GM19328 (cell line): ENCODE data around the gene VPS4A.
"Not testable (repeated sequence)": the region's sequence is repeated elsewhere in the genome, so short reads cannot be mapped to it uniquely, and the experiment has no call there.

Source experiments
- ATAC-seq: cut with Tn5 transposase; IDR thresholded peaks from one replicate; pipeline ENCODE4 v1.9.1; 2021; ENCODE audit warnings: mild to moderate bottlenecking, moderate library complexity; ENCODE audit not compliant: unreplicated experiment

The VPS4A gene

DNA sequence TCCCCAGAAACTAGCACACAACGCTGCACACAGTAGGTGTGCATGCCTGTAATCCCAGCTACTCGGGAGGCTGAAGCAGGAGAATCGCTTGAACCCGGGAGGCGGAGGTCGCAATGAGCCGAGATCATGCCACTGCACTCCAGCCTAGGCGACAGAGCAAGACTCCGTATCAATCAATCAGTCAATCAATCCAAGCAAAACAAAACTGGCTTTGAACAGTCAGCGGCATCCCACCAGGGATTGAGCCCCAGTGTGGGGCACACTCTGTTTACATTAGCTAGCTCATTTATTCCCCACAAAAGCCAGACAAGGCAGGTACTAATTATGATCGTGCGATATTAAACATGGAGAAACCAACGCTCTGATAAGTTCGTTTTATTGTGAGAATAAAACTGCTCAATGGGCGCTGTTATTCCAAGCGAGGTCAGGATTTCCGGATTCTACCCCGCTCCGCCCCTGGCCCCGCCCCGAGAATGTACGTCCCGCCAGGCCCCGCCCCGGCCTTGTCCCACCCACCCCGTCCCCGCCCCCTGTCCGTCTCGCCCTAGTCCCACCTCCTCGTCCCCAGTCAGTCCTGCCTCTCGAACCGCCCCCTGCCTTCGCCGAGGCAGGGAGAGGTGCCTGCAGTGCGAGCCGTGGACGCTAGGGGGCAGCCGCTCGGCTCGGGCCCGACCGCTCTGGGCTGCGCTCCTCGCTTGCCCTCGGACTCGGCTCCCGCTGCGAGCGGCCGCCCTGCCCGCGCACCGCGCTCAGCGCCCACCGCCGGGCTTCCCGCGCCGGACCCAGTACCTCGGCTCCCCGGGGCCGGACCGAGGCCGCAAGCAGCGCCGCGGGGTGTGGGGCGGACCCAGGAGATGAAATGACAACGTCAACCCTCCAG, at the start of gene VPS4A:
VPS4A (plus strand) TSS at position 698 of the 880 bp plus-strand sequence; CDS start at position 860, 162 bp downstream.
- peak; percentile 94 for ATAC-seq

DNA sequence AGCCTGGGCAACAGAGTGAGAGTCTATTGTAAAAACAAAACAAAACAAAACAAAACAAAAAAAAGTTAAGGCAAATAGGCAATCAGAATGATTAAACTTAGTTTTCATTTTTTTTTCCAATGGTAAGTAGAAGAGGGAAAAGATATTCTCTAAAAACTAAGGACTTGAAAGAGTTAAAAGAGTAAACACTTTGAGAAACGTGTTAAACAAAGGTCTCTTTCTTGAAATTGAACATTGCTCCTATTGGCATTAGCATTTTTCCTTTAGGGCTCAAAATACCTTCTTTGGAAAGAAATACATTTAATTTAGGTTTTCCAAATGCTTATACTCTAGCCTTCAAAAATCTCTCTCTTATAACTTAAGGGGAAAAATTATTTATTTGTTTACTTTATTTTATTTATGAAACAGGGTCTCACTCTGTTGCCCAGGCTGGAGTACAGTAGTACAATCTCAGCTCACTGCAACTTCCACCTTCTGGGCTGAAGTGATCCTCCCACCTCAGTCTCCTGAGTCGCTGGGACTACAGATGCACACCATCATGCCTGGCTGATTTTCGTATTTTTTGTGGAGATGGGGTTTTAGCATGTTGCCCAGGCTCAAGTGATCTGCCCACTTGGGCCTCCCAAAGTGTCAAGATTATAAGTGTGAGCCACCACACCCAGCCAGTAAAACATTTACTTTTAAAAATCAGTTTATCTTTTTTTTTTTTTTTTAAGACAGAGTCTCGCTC, 44.7 kb upstream of the VPS4A start:
- ATAC-seq, result no peak

DNA sequence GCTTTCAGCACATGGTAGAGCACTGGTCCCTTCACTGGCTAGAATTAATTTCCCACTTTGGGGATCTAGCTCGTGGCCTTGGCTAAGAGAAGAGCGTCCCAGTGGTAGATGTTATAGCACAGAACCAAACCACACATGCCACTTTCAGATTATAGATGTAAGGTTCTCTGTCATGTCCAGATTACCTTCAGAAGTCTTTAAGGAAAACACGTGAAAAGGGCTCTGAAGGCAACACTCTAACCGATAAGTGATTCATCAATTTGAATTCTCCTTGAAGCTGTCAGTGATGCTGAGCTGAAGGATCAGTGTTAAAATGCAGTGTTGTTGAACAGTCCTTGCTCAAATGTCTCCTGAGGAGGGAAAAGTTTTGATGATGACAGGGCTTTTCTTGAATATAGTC, 43.5 kb upstream of the VPS4A start:
- ATAC-seq, result no peak

DNA sequence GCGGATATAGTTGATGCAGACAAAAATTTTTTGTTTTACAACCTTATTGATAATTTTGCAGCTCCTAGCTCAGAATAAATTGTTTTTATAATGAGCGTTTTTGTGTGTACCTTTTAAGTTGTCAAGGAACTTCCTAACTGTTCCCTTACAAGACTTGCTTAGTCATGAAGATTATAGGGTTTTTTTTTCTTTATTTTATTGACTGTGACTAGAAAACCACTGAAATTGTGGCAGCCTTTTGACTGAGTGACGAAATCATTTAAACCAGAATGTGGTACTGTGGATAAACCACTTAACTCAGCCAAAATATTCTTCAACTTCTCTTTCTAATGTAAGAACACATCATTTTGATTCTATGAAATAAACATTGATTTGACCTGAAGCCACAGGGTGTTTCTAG, 40.8 kb upstream of the VPS4A start:
- ATAC-seq, result no peak

DNA sequence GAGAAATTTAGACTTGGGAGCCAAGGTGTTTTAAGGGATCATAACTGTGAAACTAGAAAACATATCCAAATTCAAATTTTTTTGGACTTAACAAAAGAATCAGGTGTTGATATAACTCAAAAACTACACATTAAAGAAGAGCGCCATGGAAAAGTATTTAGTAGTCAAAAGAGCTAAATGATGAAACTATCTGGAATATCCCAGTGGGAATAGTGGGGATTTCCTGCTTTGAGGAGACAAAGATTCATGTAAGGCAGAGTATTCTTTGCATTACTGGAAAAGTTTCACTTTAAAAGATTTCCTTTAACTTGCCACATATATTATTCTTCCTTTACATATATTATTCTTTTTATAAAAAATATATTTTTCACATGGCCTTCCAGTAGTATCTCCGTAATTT, 40.3 kb upstream of the VPS4A start:
- no peak for ATAC-seq

DNA sequence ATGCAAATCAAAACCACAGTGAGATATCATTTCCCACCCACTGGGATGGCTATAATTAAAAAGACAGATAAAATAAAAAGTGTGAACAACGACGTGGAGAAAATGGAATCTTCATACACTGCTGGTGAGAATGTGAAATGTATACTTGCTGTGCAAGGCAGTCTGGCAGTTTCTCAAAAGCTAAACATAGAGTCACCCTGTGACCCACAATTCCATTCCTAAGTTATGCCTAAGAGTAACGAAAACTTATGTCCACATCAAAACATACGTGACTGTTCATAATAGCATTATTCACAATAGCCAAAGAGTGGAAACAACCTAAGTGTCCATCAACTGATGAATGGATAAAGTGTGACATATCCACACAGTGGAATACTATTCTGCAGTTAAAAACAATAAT, 38.1 kb upstream of the VPS4A start:
- ATAC-seq, result no peak

DNA sequence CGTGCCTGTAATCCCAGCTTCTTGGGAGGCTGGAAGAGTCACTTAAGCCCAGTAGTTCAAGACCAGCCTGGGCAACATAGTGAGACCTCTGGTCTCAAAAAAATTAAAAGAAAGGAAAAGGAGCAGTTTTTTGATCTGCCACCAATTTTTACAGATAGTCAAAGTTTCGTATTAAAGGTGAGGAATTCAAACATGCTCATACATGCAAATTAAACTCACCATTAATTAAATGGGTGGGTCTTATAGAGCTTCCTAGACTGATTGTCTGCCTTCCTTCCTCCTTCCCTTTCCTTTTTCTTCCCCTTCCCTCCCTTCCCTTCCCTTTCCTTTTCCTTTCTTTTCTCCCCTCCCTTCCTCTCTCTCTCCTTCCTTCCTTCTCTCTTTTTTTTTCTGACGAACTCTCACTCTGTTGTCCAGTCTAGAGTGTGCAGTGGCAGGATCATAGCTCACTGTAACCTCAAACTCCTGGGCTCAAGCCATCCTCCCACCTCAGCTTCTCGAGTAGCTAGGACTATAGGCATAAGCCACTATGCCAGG, 36.4 kb upstream of the VPS4A start:
- ATAC-seq, result no peak

DNA sequence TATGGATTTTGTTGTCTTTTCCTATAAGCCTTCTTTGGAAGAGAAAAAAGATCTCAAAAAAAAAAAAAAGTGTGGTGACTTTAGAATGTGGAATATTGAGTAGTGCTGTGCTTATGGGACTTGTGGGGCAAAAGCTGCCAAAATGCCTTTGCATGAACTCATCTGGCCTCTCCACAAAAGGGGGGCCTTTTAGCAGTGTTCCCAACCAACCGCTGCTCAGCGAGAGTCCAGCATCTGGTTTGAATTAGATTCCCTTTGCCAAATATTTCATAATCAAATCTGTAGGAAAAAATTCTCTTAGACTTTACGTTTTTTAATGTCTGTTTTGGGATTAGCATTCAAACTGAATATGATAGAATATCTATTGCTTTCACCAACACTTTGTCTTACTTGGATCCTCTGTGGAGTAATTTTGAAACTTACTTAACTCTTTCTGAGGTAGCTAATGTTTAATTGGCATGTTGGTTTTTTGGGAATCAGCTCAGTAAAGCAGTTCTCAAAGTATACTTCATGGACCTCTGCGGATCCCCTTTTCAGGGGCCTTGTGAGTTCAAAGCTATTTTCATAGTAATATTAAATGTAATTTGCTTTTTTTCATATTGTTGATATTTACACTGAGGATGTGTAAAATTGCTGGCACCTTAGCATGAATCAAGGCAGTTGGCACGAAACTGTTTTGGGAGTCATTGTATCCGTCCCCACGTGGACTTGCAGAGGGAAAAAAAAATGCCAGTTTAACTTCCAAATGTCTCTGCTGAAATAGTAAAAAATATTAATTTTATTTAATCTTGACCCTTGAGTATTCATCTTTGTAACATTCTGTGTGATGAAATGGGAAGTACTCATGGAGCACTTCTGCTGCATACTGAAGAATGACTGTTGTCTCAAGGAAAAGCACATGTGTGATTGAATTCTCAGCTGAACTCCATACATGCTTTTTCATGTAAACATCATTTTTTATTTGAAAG, 34.7 kb upstream of the VPS4A start:
- ATAC-seq, result no peak

DNA sequence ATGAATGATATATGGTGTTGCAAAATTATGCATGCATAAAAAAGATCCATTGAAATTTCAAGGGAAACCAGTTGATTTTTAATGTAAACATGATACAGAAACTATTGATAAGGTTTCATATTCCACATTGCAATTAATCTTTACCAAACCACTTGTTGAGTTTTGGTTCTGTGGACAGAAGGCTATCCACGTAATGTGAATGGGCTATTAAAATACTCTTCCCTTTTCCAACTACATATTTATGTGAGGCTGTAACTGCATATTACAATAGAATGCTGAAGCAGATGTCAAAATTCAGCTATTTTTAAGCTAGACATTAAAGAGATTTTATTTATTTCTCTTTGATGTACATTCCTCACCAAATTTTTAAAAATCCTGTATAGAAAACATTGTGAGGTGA, 33.7 kb upstream of the VPS4A start:
- ATAC-seq, result no peak

DNA sequence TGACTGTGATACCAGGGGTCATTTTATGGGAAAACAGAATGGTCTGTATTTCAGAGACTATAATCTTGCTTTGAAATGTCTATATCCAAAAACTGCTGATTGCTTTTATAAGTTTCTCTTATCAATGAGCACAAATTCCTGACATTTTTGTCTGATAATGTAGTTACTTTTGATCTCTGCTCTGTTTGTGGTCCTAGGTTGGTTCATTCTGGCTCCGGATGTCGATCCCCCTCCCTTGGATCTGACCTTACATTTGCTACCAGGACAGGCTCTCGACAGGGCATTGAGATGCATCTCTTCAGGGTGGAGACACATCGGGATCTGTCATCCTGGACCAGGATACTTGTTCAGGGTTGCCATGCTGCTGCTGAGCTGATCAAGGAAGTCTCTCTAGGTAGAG, 27.3 kb upstream of the VPS4A start:
- ATAC-seq, result no peak

DNA sequence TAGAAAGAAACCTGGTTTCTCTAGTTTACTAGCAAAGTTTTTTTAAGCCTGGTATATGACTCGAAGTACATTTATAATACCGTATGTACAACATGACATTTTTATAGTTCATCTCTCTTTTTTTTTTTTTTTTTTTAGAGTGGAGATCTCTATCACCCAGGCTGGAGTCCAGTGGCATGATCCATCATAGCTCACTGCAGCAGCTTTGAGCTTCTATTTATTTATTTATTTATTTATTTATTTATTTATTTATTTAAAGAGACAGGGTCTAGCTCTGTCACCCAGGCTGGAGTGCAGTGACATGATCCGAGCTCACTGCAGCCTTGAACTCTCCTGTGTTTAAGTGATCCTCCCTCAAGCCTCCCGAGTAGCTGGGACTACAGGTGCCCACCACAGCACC, 25.9 kb upstream of the VPS4A start:
- no peak for ATAC-seq

DNA sequence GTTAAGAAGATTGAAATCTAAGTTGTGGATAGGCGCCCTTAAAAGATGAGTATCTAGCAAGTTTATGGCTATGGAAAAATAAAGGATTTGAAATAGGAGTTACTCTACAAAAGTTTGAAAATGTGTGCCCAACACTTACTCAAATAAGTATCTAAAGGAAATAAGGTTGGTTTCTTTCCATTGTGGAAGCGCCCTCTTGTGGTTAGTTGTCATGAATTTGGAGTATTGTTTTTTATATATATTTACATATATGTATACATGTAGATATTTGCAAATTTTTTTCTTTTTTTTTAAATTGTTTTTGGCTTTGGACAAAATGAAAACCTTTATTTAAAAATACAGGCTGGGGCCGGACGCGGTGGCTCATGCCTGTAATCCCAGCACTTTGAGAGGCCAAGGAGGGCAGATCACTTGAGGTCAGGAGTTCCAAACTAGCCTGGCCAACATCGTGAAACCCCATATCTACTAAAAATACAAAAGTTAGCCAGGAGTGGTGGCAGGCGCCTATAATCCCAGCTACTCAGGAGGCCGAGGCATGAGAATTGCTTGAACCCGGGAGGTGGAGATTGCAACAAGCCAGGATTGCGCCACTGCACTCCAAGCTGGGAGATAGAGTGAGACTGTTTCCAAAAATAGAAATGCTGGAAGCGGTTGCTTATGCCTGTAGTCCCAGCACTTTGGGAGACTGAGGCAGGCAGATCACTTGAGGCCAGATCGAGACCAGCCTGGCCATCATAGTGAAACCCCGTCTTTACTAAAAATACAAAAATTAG, 24.0 kb upstream of the VPS4A start:
- no peak for ATAC-seq

DNA sequence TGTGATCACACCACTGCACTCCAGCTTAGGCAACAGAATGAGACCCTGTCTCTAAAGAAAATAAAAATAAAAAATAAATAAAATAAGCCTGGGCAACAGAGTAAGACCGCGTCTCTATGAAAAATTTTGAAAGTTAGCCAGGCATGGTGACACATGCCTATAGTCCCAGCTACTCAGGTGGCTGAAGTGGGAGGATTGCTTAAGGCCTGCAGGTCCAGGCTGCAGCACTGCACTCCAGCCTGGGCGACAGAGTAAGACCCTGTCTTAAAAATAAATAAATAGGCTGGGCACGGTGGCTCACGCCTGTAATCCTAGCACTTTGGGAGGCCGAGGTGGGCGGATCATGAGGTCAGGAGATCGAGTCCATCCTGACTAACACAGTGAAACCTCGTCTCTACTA, 19.5 kb upstream of the VPS4A start:
- not testable (repeated sequence) for ATAC-seq

DNA sequence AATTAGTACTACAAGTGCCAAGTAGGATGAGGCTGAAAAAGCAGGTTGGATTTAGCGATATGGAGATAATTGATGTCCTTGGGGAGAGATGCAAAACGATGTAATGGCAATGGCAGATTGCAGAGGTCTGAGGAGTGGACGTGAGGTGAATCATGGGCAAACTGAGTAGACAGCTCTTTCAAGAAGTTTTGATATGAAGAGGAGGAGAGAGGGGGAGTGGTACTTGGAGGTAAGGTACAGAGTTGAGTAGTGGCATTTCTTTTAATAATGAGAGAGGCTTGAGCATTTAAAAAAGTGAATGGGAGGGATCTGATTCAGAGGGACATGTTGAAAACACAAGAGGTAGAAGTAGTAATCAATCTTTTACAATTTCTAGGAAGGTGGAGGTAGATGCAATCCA, 17.7 kb upstream of the VPS4A start:
- no peak for ATAC-seq

DNA sequence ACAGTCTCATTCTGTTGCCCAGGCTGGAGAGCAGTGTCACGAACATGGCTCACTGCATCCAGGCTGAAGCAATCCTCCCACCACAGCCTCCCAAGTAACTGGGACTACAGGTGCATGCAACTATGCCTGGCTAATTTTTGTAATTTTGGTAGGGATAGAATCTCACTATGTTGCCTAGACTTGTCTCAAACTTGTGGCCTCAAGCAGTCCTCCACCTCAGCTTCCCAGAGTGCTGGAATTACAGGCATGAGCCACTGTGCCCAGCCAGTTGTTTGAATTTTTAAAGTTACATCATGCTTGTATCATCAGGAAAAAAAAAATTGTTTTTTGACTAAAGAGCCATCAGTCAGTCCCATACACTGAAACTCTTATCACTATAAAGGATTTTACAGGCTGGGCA, 17.1 kb upstream of the VPS4A start:
- no peak for ATAC-seq

DNA sequence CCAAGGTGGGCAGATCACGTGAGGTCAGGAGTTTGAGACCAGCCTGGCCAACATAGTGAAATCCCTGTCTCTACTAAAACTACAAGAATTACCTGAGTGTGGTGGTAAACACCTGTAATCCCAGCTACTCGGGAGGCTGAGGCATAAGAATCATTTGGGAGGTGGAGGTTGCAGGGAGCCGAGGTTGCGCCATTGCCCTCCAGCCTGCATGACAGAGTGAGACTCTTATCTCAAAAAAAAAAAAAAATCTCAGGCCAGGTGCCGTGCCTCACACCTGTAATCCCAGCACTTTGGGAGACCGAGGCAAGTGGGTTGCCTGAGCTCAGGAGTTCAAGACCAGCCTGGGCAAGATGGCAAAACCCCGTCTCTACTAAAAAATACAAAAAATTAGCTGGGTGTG, 14.4 kb upstream of the VPS4A start:
- ATAC-seq, result not testable (repeated sequence)

DNA sequence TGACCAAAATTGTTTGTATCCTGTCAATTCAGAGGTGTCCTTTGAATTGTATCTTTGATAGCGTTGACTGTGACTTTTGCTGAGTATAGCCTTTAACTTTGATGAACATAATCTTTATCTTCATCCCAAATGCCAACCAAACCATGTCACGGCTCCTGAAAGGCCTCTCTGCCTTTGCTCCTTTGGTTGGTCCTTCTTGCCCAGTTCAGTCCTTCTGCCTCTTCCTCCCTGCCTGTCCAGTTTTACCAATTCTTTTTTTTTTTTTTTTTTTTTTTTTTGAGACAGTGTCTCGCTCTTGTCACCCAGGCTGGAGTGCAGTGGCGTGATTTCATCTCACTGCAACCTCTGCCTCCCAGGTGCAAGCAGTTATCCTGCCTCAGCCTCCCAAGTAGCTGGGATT, 12.9 kb upstream of the VPS4A start:
- no peak for ATAC-seq

DNA sequence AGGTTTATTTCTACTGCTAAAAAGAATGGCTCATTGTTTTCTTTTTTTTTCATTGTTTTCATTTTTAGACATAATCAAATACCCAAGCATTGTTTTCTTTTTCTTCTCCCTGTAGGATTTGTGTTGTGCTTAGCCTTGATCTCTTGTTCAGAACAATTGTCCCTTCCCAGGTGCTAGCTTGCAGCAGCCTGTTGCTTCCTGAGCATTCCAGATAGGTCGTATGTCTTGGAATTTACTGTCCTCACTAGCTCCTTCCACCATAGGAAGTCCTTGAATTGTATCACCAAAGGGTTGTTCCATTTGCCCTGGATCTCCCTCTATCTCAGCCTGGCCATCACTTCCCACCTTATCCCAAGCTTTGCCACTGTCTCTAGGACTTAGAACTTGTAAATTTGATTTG, 10.0 kb upstream of the VPS4A start:
- ATAC-seq, result no peak

DNA sequence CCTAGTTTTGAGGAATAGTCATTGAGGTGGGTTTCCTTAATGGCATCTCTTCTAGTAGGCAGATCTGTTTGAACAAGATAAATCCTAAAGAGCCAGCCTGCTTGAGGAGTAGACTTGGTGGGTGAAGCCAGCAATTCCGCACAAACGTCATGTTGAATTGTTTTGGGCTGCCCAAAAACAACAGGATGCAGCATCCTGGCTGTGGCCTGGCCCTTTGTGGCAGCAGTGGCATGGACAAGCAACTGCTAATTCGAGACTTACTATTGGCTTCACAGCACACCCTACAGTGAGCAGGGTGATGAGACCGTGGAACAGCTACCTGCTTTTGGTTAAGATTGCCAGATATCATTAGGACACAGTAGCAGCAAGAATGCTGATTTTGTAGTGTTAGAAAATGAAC, 9.3 kb upstream of the VPS4A start:
- ATAC-seq, result no peak

DNA sequence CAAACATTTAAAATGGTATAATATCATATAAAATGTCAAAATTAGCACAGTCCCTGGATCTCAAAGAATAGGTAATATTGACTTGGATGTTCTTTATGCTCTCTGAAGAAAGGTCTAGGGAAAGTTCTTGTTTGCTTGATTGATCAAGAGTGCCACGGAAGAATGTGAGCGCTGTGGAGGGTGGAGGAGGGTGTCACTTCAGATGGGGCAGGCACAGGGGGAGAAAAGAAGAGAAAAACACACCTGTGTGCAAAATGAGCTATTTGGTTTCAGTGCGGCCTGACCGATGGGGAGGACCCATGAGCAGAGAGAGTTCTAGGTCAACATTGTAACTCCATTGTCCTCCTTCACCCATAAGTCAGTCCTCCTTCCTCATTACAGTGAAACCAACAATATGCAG, 8.8 kb upstream of the VPS4A start:
- no peak for ATAC-seq
